GM19240 (cell line): ENCODE measurements around the gene DEF6.
A peak's percentile ranks its signal among the peaks of the same experiment; 100 is the strongest.

Source experiments
- DNase-seq: peaks from one replicate; pipeline ENCODE4 v3.0.0; 2011; ENCODE audit warnings: low spot score; ENCODE audit not compliant: insufficient read length

The DEF6 gene, protein sequence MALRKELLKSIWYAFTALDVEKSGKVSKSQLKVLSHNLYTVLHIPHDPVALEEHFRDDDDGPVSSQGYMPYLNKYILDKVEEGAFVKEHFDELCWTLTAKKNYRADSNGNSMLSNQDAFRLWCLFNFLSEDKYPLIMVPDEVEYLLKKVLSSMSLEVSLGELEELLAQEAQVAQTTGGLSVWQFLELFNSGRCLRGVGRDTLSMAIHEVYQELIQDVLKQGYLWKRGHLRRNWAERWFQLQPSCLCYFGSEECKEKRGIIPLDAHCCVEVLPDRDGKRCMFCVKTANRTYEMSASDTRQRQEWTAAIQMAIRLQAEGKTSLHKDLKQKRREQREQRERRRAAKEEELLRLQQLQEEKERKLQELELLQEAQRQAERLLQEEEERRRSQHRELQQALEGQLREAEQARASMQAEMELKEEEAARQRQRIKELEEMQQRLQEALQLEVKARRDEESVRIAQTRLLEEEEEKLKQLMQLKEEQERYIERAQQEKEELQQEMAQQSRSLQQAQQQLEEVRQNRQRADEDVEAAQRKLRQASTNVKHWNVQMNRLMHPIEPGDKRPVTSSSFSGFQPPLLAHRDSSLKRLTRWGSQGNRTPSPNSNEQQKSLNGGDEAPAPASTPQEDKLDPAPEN

DNA sequence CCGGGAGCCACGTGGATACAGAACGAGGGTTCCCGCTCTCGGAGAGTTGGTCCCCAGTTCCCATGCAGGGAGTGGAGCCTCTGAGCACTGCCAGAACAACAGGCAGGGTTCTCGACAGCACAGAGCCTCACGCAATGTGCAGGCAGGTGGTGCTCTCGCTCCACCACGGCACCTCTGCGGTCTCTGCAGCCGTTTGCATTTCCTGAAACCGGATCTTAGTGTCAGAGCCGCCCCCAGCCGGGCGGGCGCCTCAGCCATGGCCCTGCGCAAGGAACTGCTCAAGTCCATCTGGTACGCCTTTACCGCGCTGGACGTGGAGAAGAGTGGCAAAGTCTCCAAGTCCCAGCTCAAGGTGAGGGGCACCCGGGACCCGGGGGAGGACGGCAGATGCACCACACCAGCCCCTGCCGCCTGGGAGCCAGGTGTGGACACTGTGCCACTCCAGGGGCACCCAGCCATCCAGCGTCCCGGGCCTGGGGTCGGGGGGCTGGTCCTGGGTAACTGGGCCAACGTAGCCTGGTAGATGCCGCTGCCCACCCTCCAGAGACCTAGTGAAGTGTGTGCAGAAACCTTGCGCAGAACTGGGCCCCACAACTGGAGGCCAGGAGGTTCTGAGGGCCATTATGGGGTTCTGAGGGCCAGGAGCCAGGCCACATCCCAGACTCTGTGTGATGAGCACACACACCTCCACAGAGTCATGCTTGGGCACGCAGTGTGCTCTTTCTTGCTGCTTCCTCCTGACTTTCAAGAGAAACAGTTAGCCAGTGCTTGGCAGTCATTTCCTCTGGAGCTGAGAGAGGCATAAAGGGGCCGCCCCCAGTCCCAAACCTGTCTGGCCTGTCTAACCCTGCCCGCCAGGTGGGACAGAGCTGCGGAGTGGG is at the start of gene DEF6:
Gene DEF6 (plus strand): TSS at position 218 of the 881 bp plus-strand sequence. CDS start 39 bp downstream, at position 257.
- peak; percentile 94 for DNase-seq

DNA sequence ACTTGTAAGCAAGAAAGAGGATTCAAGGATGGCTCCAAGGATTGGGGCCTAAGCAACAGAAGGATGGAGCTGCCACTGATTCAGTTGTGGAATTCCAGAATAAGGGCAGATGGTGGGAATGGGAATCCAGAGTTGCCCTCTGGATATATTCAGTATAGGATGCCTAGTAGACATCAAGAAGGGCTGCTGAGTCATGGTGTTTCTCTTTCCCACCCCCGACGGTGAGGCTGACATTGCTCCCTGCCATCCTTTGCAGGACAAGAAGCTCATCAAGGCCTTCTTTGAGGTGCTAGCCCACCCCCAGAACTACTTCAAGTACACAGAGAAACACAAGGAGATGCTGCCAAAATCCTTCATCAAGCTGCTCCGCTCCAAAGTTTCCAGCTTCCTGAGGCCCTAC is 49.3 kb upstream of the DEF6 start:
- no peak for DNase-seq

DNA sequence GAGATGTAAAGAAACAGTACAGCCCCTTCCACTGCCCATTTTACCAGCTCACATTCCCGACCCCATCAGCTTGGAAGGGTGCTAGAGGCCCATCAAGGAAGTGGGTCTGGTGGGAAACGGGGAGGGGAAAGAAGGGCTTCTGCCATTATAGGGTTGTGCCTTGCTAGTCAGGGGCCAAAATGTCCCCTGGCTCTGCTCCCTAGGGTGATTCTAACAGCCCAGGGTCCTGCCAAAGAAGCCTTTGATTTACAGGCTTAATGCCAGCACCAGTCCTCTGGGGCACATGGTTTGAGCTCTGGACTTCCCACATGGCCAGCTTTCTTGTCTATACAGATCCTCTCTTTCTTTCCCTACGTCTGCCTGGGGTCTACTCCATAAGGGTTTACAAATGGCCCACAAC is 48.7 kb upstream of the DEF6 start:
- DNase-seq: no peak

DNA sequence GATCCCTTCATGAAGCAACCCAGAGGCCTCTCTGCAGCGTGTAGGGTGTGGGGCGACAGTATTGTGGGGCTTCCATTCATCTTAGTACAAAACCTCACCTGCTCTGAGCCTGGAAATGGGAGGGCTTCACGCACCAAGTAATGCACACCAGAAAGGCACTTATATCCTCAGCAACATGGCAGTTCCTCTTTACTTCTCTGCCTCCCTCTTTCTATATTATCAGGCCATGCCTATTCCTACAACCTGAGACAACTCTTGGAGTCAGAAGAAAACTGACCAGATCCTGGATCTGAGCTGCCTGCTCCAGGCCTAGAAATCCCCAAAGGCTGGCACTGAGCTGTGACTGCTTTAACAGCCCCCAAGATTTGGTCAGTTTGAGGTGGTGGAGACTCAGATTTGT is 45.7 kb upstream of the DEF6 start:
- no peak for DNase-seq

DNA sequence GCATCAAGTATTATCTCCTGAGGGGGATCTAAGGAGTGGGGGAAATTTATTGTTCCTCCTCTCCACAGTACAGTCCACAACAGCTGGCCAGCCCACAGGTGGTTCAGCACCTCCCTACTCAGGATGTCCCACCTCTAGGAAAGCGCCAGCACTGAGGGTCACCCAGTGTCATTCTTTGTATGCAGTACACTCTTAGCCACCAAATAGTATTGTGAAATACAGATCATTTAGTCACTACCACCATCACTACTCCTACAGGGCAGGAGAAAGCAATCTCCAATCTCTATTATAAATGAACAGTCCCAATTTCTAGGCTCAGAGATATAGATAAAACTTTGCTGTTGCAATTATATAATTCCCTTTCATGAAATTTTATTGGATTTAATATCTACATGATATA is 44.4 kb upstream of the DEF6 start:
- no peak for DNase-seq

DNA sequence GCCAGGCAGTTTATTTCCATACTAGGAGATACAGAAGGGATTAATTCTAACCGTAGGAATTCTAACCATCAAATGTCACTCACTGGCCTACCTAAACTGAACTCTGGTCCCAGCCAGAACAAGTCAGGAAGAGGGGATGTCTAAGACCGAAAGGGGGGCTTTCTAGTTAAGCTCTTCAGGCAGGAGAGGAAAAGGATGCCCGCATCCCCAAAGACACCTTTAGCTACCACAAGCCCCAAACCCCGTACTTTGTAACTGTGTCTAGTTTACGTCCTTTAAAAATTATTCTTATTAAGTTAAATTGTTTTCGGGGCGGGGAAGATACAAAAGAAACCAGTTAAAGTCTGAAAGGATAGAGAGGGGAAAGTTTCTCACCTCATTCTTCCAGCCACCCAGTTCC is 39.3 kb upstream of the DEF6 start:
- no peak for DNase-seq

DNA sequence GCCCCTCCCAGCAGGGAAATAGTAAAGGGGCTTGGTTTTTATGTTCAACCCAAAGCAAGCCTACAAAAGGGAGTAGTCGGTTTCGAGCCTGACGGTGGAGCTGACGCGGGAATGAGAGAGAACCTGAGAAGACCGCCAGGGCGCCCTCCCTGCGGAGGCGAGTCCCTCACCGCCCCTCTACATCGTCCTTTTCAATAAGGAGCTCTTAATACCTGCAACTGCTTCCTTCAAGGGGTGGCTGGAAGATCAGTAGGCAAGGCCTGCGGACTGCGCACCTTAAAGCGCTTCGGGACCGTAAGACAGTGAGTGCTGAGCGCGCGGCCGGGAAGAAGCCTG is 38.8 kb upstream of the DEF6 start:
- DNase-seq: peak; percentile 33

DNA sequence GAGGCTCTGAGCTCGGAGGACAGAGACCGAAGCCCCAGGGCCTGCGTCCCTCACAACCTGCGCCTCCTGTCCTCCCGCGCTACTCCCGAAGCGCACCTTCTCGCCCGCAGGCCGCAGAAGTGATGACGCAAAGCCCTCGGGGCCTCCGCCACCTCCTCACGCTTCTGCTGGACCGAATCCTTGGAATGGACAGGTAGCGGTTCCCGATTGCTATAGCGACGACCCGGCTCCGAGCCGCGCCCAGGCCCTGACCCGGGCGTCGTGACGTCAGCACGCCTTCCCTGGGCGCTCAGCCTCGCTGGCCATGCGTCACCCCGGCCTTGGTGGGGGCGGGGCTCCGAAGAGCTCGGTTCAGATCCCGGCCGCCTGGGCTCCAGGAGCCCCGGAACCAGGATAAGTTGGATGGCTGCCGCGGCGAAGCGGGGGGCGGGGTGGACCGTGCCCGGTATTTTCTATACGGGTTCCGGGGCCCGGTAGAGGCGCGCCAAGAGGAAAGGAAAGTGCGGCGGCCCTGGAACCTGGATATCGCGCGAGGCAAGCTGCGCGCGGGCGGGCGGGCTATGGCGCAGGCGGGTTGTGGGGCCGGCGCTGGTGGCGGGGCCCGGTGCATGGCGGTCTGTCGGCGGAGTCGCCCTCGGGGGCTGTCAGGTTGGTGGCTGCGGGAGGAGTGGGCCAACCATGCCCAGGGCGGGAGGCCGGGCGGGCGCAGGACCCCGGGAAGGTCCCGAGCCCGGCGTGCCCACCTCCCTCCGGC is 38.2 kb upstream of the DEF6 start, which contains the start of gene ZNF76:
Gene ZNF76 (plus strand): TSS at position 542 of the 754 bp plus-strand sequence. CDS start 21,417 bp downstream, outside the sequence.
- peak; percentile 91 for DNase-seq

DNA sequence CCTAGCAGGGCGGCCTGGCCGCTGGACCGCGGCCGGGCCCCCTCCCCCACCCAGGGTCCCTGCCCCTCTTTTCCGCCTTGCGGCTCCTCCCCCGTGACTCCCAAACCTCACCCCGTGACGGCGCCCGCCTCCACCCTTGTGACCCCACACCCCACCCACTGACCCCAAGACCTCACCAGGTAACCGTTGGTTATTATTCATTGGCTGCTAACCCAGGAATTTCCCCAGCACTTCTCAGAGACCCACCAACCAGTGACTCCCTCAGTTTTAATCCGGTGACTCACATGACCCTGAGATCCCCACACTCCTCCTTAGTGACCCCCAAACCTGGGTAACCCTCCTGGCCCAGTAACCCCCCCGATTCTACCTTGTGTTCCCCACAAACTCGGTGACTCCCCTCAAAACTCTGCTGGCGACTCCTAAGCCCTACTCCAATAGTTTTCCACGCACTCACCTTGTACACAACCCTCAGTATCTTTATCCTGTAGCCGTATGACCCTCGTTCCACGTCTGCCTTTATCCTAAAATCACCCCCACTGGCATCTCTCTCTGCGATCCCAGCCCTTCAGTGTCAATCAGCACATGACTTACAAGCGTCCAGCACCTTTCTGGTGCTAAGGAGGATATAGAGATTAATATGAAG is 37.5 kb upstream of the DEF6 start:
- peak; percentile 55 for DNase-seq

DNA sequence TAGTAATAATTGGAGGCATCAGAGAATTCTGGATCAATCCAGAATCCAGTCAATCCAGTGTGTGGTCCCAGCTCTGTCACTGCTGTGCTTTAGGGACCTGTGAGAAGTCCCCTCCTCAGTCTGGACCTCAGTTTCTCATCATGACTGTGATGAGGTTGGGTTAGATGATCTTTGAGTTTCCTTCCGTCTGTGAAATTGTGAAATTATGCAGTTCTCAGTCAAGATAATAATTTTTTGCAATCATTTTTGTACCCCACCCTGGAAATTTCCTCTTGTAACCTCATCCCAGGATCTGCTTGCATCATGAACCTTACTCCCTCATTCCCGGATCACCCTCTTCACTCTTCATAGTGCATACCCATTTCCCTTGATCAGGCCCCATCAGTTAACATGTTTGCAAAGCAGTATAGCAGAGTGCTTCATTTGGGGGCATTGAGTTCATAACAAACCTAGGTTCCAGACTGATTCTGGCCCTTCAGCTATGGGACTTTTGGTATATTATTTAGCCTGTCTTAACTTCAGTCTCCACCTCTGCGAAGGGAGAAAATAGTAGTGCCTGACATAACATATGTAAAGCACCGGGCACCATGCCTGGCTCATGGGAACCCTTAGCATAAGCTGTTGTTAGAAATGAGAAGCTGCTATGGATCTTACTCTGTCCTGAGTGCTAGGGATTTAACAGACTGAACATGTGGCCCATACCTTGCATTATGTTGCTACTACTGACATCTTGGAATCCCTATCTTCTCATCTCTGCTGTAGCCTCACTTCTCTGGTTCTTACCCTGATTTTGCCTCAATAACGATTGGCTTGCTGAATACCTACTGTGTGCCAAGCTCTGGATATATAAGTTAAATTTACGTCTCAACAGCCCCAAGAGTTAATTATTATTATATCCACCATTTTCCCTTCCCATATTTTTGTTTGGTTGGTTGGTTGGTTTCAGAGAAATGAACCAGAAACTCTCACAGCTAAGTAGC is 36.7 kb upstream of the DEF6 start:
- no peak for DNase-seq

DNA sequence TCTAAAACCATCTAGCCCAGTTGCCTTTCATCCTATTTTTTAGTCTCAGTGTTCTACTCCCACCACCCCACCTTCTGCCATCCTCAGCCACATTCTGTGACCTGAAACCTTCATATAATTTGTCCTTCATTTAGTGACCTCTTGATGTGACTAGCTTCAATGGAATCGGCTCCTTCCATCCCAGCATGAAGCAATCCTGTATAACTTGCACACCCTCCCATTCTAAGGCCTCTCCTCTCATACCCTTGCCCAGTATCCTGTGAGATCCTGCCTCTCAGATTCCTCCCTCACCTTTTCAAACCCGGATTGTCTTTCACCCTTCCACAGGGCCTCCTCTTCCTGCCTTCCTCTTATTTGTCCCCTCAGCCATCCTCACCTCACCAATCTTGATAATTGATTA is 35.0 kb upstream of the DEF6 start:
- DNase-seq: no peak

DNA sequence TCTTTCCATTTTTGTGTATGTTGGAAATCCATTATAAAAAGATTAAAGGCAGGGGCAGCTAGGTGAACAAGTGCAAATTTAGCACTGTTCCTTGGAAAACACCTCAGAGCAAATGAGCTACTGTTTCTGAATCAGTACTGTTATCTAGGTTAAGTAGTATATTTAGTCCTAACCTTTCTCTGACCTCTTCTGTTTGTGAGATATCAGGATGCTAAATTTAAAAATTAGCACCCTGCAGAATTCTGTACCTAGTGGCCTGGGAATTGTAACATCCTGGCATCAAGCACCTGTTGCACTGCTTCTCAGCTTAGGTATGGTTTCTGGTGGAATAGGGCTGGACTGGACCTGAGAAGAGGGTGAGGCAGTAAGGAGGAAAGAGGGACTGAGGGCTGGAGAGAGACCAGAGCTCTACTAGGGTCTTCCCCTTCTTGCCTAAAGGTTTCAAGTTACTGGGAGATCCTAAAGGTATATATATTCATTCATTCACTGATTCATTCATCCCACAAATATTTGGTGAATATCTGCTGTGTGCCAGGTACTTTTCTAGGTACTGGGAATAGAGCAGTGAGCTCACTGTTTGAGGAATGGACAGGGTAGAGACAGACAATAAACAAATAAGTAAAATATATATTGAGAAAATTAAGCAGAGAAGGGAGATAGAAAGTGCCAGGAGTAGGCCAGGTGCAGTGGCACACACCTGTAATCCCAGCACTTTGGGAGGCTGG is 32.9 kb upstream of the DEF6 start:
- no peak for DNase-seq

DNA sequence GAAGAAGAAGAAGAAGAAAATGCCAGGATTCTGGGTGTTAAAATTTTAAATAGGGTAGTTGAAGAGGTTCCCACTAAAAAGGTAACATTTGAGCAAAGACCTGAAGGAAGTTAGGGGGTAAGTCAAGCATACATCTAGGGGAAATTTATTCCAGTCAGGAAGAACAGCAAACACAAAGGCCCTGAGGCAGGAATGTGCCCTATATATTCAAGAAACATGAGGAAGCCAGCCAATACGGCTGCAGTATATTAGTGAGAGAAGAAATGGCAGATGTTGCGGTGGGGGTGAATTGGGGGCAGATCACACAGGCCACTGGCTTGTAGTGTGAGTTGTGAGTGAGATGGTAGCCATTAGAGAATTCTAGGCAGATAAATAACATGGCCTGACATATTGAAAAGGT is 32.1 kb upstream of the DEF6 start:
- no peak for DNase-seq

DNA sequence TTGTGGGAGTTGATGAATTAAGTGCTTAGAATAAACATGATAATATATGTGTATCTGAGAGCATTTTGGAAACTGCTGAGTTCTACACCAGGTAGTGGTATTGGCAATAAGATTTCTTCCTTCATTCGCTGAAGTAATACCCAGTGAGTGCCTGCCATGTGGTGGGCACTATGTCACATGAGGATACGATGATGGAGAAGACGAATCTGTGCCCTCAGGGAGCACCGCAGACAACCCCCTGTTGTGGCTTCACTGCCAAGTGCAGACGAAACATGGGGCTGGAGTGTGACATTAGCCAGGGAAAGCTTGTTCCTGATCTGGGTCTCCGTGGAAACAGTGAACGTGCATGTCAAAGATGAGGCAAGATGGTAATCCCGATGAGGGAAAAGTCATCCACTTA is 30.2 kb upstream of the DEF6 start:
- DNase-seq: no peak

DNA sequence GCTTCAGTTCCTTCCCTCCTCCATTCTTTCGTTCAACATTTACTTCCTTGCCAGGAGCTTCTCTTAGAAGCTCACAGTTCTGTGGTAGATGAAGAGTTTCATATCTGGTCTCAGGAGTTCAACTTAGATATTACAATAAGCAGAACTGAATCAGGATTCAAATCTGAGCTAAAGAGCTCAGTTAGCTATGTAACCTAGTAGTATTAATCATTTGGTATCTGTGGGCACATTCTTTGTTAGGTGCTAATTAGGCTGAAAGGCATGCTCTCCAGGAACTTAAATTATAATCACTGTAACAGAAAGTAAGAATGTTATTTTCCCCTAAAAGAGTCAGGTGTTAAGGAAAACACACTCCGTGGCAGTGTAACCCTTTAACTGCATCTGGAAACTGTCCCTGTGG is 29.7 kb upstream of the DEF6 start:
- DNase-seq: no peak

DNA sequence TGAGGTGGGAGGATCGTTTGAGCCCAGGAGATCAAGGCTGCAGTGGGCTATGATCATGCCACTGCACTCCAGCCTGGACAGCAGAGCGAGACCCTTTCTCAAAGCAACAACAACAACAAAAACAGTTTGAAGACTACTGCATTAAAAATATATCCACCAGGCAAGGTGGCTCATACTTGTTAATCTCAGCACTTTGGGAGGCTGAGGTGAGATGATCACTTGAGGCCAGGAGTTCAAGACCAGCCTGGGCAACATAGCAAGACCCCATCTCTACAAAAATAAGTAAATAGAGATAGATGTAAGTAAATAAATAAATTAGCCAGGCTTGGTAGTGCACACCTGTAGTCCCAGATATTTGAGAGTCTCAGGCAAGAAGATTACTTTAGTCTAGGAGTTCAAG is 25.6 kb upstream of the DEF6 start:
- no peak for DNase-seq

DNA sequence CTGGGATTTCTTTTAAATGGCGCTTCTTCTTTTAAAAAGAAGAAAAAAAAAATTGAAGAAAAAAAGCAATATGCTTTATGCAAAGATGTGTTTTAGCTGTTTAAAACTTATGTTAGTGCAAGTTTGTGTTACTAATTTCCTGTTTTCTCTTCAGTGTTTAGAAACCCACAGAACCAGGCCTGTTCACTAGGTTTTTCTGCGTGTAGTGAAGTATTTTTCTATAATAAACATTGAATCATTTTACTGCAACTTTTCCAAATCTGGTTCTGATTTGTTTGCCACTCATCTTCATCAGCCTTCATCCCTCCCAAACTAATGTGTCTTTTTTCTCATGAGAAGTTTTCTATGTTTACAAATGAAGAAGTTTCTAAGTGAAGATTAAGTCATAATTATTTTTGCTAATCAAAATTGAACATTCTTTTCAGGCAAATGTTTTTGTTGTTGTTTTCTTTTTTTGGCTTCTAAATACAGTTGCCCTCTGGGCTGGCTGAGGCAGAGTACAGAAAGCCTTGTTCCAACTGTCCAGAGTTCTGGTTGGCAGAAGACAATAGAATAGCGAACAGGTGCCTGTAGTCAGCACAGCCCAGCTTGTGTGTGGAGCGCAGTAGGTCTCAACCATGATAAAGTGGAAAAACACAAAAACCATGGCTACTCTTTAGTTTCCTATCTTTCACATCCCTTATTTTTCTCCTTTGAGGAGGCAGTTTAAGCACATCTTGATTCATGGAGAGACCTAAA is 23.6 kb upstream of the DEF6 start:
- DNase-seq: no peak

DNA sequence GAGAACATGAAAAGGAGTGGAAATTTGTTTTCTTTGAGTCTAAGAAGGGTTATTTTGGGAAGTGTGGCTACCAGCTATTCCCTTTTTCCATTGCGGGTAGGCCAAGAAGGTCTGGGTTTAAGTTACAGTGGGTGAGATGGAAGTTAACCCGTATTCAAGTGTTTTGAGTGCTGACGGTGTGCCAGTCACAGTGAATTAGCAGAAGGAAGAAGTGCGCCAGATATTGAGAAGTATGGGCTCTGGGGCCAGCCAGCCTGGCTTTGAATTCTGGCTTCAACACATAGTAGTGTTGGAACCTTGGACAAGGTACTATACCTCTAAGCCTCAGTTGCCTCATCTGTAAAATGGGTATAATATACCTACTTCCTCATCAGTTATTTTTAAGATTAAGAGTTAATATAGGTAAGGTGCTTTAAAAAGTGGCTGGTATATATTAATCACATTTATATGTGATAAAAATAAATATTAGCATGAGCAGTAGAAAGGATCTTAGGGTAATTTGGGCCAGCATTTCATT is 21.8 kb upstream of the DEF6 start:
- no peak for DNase-seq
